Activated CD8-positive, alpha-beta T cell treated with anti-CD3 and anti-CD28 coated beads for 36 hours (primary cell): ENCODE measurements around the gene LNPEP. TPM values are rescaled to one million over a fixed set of nuclear protein-coding genes. Genes with fewer than 3 reads are reported as not detected.
"Not testable (repeated sequence)": the region's sequence is repeated elsewhere in the genome, so short reads cannot be mapped to it uniquely, and the experiment has no call there.

Experiments
- ATAC-seq: fragments of 200-7000 bp; cut with Tn5 transposase; one replicate; pipeline ENCODE4 v1.10.0; 2021; ENCODE audit warnings: mild to moderate bottlenecking, moderate library complexity
- CTCF ChIA-PET: fragments of 350-600 bp; sonication (Branson Sonifier 250); formaldehyde crosslinking; loops from one replicate; lab custom pipeline; 2021; ENCODE audit warnings: antibody characterized with exemption; lab: Charles Lee
- POLR2A ChIA-PET: fragments of 350-600 bp; sonication (Branson Sonifier 250); formaldehyde crosslinking; loops from one replicate; lab custom pipeline; 2021; ENCODE audit warnings: antibody characterized with exemption; lab: Charles Lee
- DNase-seq: peaks from one replicate; pipeline ENCODE4 v3.0.0-alpha.2; 2020
- H3K27ac Mint-ChIP-seq: one replicate; pipeline ENCODE4 v1.8.0; 2021; ENCODE audit warnings: mild to moderate bottlenecking, mixed read lengths
- H3K27me3 Mint-ChIP-seq: one replicate; pipeline ENCODE4 v1.8.0; 2021; ENCODE audit warnings: mixed read lengths
- H3K36me3 Mint-ChIP-seq: one replicate; pipeline ENCODE4 v1.8.0; 2021; ENCODE audit warnings: low read depth, mixed read lengths
- H3K4me1 Mint-ChIP-seq: one replicate; pipeline ENCODE4 v1.8.0; 2021; ENCODE audit warnings: low read depth, mixed read lengths
- H3K4me3 Mint-ChIP-seq: one replicate; pipeline ENCODE4 v1.8.0; 2021; ENCODE audit warnings: mild to moderate bottlenecking, moderate library complexity, mixed read lengths
- H3K9me3 Mint-ChIP-seq: one replicate; pipeline ENCODE4 v1.8.0; 2021; ENCODE audit warnings: mixed read lengths
- CTCF ChIP-seq: fragments of 200-600 bp; IDR thresholded peaks from one replicate; pipeline ENCODE4 v1.8.0; 2022; ENCODE audit warnings: antibody characterized with exemption, mild to moderate bottlenecking
- intact Hi-C: fragments of 100-400 bp; cut with micrococcal nuclease; formaldehyde crosslinking; loops from one replicate; pipeline ENCODE4 v1.10.0; 2022
- total RNA-seq, 2 experiments: library from RNA; stranded (reverse); gene quantifications; one replicate each; pipeline ENCODE4 v1.2.3, GENCODE V29; 2021

LNPEP gene
- total RNA-seq, 2 experiments from 2014 or later = 51.2 to 53.7 TPM

- no peak for TF ChIP-seq CTCF
- ATAC-seq (no peak), DNase-seq (no peak)
- CTCF ChIA-PET = interaction anchor here (0.9 to 1.3 kb wide), 3 partner anchors 17 to 122 kb away, joined by 3 to 5 read pairs (median 3); partner anchors contain the start of gene ERAP1
- Mint-ChIP-seq H3K27me3 (no peaks in the 10 kb centered on the region), H3K4me3 (no peak overlapping the region), H3K27ac (peak overlapping the region; percentile 32), H3K4me1 (peaks cover 64% of the 10 kb centered on the region), H3K9me3 (no peaks in the 10 kb centered on the region), H3K36me3 (peaks cover 16% of the 10 kb centered on the region)
- intact Hi-C loops = no loop called here
- POLR2A ChIA-PET = no interaction called here
These were observed 6.8 kb upstream of the LNPEP start for GRCh38 chr5:96928931-96929708.

GRCh38 chr5:96930058-96930457, 5.8 kb upstream of the LNPEP start:
- no peak overlapping the region for H3K27ac Mint-ChIP-seq
- ChIA-PET POLR2A (interaction anchor here (1.7 kb wide), 1 partner anchor 53 kb away, joined by 5 read pairs; the partner anchor contains the start of gene ERAP2), CTCF (interaction anchor here (0.9 to 2.2 kb wide), 3 partner anchors 16 to 123 kb away, joined by 3 to 7 read pairs (median 3); partner anchors contain the start of genes ERAP1 and ERAP2)
- no peak for ATAC-seq
- no peaks in the 10 kb centered on the region for H3K27me3 Mint-ChIP-seq
- H3K4me1 Mint-ChIP-seq = peaks cover 57% of the 10 kb centered on the region
- TF ChIP-seq CTCF = no peak
- peaks cover 12% of the 10 kb centered on the region for H3K36me3 Mint-ChIP-seq
- no peak for DNase-seq
- no peak overlapping the region for H3K4me3 Mint-ChIP-seq
- H3K9me3 Mint-ChIP-seq = no peaks in the 10 kb centered on the region
- intact Hi-C loops = loop anchor here (5.0 to 10.0 kb wide), 2 partner anchors 33 to 75 kb away; no protein-coding TSS in a partner anchor

- Mint-ChIP-seq H3K4me3 (no peak overlapping the region), H3K9me3 (no peaks in the 10 kb centered on the region), H3K36me3 (peaks cover 12% of the 10 kb centered on the region), H3K4me1 (peaks cover 52% of the 10 kb centered on the region), H3K27me3 (no peaks in the 10 kb centered on the region), H3K27ac (no peak overlapping the region)
- intact Hi-C loops = loop anchor here (5.0 to 10.0 kb wide), 2 partner anchors 33 to 74 kb away; no protein-coding TSS in a partner anchor
- no peak for ATAC-seq
- DNase-seq = no peak
- POLR2A ChIA-PET = interaction anchor here (1.7 kb wide), 1 partner anchor 54 kb away, joined by 5 read pairs; the partner anchor contains the start of gene ERAP2
- CTCF ChIA-PET = interaction anchor here (1.4 to 2.2 kb wide), 3 partner anchors 10 to 61 kb away, joined by 4 to 7 read pairs (median 7); partner anchors contain the start of gene ERAP2
- TF ChIP-seq CTCF = no peak
These were observed 5.3 kb upstream of the LNPEP start for GRCh38 chr5:96930589-96930988.

- not testable (repeated sequence) for H3K9me3 Mint-ChIP-seq, H3K4me3 Mint-ChIP-seq, ATAC-seq, DNase-seq, H3K27me3 Mint-ChIP-seq
- intact Hi-C loops = loop anchor here (5.0 to 10.0 kb wide), 2 partner anchors 34 to 74 kb away; no protein-coding TSS in a partner anchor
- ChIA-PET CTCF (interaction anchor here (1.4 to 2.2 kb wide), 4 partner anchors 10 to 62 kb away, joined by 4 to 7 read pairs (median 6); partner anchors contain the start of gene ERAP2), POLR2A (interaction anchor here (1.7 kb wide), 1 partner anchor 54 kb away, joined by 5 read pairs; the partner anchor contains the start of gene ERAP2)
- peaks cover 51% of the 10 kb centered on the region for H3K4me1 Mint-ChIP-seq
- peak overlapping the region; percentile 70 for H3K27ac Mint-ChIP-seq
- peaks cover 12% of the 10 kb centered on the region for H3K36me3 Mint-ChIP-seq
These were observed 4.8 kb upstream of the LNPEP start for GRCh38 chr5:96931037-96931436.

- TF ChIP-seq CTCF = no peak
- Mint-ChIP-seq H3K9me3 (no peaks in the 10 kb centered on the region), H3K4me1 (peaks cover 49% of the 10 kb centered on the region), H3K27ac (peak overlapping the region; percentile 70), H3K27me3 (no peaks in the 10 kb centered on the region), H3K36me3 (peaks cover 13% of the 10 kb centered on the region), H3K4me3 (peak overlapping the region; percentile 43)
- CTCF ChIA-PET = interaction anchor here (1.4 to 2.2 kb wide), 4 partner anchors 9 to 62 kb away, joined by 4 to 7 read pairs (median 6); partner anchors contain the start of gene ERAP2
- intact Hi-C loops = loop anchor here (5.0 to 10.0 kb wide), 2 partner anchors 34 to 73 kb away; no protein-coding TSS in a partner anchor
- POLR2A ChIA-PET = interaction anchor here (1.4 to 1.7 kb wide), 2 partner anchors 46 to 55 kb away, joined by 3 to 5 read pairs; partner anchors contain the start of gene ERAP2
- ATAC-seq = no peak
- DNase-seq = no peak
These were observed 4.3 kb upstream of the LNPEP start for GRCh38 chr5:96931605-96932004.
